ENCODE data around the gene INTS3. TPM values are rescaled to one million over a fixed set of nuclear protein-coding genes. Genes with fewer than 3 reads are reported as not detected.

INTS3 gene
- total RNA-seq, 1 donor from 2014 or later, result 88.6 TPM

- CTCF ChIA-PET, result interaction anchor here (1.0 kb wide), 1 partner anchor 17 kb away, joined by 3 read pairs; no protein-coding TSS in a partner anchor
- no peak overlapping the region for H3K27ac Mint-ChIP-seq
- intact Hi-C loops (cut with micrococcal nuclease), result no loop called here
- peaks cover 4% of the 10 kb centered on the region for H3K4me1 Mint-ChIP-seq
- POLR2A ChIA-PET, result interaction anchor here (0.5 kb wide), 1 partner anchor 35 kb away, joined by 3 read pairs; no protein-coding TSS in a partner anchor
- TF ChIP-seq, protein P1, sequence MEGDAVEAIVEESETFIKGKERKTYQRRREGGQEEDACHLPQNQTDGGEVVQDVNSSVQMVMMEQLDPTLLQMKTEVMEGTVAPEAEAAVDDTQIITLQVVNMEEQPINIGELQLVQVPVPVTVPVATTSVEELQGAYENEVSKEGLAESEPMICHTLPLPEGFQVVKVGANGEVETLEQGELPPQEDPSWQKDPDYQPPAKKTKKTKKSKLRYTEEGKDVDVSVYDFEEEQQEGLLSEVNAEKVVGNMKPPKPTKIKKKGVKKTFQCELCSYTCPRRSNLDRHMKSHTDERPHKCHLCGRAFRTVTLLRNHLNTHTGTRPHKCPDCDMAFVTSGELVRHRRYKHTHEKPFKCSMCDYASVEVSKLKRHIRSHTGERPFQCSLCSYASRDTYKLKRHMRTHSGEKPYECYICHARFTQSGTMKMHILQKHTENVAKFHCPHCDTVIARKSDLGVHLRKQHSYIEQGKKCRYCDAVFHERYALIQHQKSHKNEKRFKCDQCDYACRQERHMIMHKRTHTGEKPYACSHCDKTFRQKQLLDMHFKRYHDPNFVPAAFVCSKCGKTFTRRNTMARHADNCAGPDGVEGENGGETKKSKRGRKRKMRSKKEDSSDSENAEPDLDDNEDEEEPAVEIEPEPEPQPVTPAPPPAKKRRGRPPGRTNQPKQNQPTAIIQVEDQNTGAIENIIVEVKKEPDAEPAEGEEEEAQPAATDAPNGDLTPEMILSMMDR (IDR thresholded peaks at IDR 0.05), result no peak
- peak overlapping the region; percentile 57 for H3K4me3 Mint-ChIP-seq
- H3K9me3 Mint-ChIP-seq, result no peaks in the 10 kb centered on the region
- DNase-seq (no peak), ATAC-seq (ENCODE audit: low read depth) (no peak)
- no peaks in the 10 kb centered on the region for H3K27me3 Mint-ChIP-seq
- no peaks in the 10 kb centered on the region for H3K36me3 Mint-ChIP-seq (ENCODE audit: low read depth)
Measured at GRCh38 chr1:153697191-153698019, 30.4 kb upstream of the INTS3 start.

DNA sequence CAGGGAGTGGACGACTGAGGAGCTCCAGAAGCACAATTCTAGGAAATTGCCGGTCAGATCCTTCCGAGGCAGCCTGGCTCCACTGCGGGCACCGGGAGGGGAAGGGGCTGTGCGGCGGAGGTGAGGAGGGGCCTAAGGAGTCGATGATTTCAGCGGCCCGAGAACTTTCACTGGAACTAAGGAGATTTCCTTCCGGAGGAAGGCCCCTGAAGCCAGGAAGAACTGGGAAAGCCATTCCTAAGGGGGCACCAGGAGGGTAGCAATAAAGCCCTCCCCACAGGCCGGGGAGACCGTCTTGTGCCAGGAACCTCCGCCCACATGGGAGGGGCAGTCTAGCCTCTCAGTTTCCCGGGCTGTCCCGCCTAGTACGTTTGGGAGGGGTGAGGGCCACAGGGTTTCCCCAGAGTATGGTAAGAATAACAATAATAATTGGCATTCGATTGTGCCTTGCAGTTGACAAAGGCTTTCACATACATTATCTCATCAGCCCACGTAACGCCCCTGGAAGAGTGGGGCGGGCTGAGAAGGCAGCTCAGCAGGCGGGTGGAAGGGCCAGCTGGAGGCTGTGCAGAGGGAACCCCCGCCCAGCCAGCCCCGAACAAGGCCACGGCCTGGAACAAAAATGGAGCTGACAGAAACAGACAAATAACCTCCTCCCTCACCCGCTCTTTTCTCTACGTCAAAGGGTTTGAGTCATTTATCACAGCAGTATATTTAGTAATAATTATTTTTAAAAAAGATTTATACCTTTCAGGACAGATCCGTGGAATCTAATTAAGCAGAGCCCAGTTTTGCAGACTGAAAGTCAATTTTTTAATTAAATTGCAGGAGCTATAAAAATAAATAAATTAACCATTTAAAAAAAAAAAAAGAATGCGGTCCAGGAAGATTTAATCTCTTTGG lies 29.6 kb upstream of the INTS3 start:
- peak; percentile 49 for ATAC-seq (ENCODE audit: low read depth)
- CTCF ChIA-PET, result interaction anchor here (1.0 kb wide), 1 partner anchor 18 kb away, joined by 3 read pairs; no protein-coding TSS in a partner anchor
- H3K4me3 Mint-ChIP-seq, result peak overlapping the region; percentile 57

GRCh38 chr1:153698923-153699714 lies 28.7 kb upstream of the INTS3 start:
- no peak overlapping the region for H3K4me3 Mint-ChIP-seq
- no peaks in the 10 kb centered on the region for H3K27me3 Mint-ChIP-seq
- ChIA-PET POLR2A (interaction anchor here (0.6 to 0.9 kb wide), 2 partner anchors 28 to 44 kb away, joined by 4 read pairs; partner anchors contain the start of gene INTS3), CTCF (no interaction called here)
- intact Hi-C loops (cut with micrococcal nuclease), result no loop called here
- DNase-seq, result no peak
- no peaks in the 10 kb centered on the region for H3K9me3 Mint-ChIP-seq
- H3K27ac Mint-ChIP-seq, result no peak overlapping the region
- no peak for ATAC-seq (ENCODE audit: low read depth)
- TF ChIP-seq, protein P1 (IDR thresholded peaks at IDR 0.05), result no peak
- H3K36me3 Mint-ChIP-seq (ENCODE audit: low read depth), result no peaks in the 10 kb centered on the region
- peaks cover 4% of the 10 kb centered on the region for H3K4me1 Mint-ChIP-seq

More for the DNA sequence above, 29.6 kb upstream of the INTS3 start:
- no peaks in the 10 kb centered on the region for H3K36me3 Mint-ChIP-seq (ENCODE audit: low read depth)
- H3K27ac Mint-ChIP-seq, result no peak overlapping the region
- TF ChIP-seq, protein P1 (IDR thresholded peaks at IDR 0.05), result no peak
- intact Hi-C loops (cut with micrococcal nuclease), result no loop called here
- H3K4me1 Mint-ChIP-seq, result peaks cover 4% of the 10 kb centered on the region
- H3K27me3 Mint-ChIP-seq, result no peaks in the 10 kb centered on the region
- H3K9me3 Mint-ChIP-seq, result no peaks in the 10 kb centered on the region
- POLR2A ChIA-PET, result interaction anchor here (0.5 to 0.9 kb wide), 2 partner anchors 29 to 34 kb away, joined by 3 to 4 read pairs; partner anchors contain the start of gene INTS3
- DNase-seq, result no peak

DNA sequence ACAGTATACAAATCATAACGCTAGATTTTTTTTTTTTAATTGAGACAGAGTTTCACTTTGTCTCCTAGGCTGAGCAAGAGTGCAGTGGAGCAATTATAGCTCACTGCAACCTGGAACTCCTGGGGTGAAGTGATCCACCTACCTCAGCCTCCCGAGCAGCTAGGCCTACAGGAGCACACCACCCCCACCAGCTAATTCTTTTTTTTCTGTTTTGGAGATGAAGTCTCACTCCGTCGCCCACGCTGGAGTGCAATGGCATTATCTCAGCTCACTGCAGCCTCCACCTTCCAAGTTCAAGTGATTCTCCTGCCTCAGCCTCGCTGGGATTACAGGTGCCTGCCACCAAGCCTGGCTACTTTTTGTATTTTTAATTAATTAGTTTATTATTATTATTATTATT lies 28.1 kb upstream of the INTS3 start:
- H3K4me3 Mint-ChIP-seq, result no peak overlapping the region
- no peak overlapping the region for H3K27ac Mint-ChIP-seq
- CTCF ChIA-PET, result no interaction called here
- ATAC-seq (ENCODE audit: low read depth), result no peak
- H3K36me3 Mint-ChIP-seq (ENCODE audit: low read depth), result no peaks in the 10 kb centered on the region
- DNase-seq, result no peak
- peaks cover 4% of the 10 kb centered on the region for H3K4me1 Mint-ChIP-seq
- POLR2A ChIA-PET, result interaction anchor here (0.6 kb wide), 1 partner anchor 44 kb away, joined by 4 read pairs; no protein-coding TSS in a partner anchor
- H3K9me3 Mint-ChIP-seq, result no peaks in the 10 kb centered on the region
- H3K27me3 Mint-ChIP-seq, result no peaks in the 10 kb centered on the region
- TF ChIP-seq, protein P1 (IDR thresholded peaks at IDR 0.05), result no peak
- intact Hi-C loops (cut with micrococcal nuclease), result no loop called here

All from activated B cell treated with CpG ODN at 0.5 μM for 24 hours (primary cell).